ENCODE results near the gene TAF1D. TPM values are rescaled to one million over a fixed set of nuclear protein-coding genes. Genes with fewer than 3 reads are reported as not detected.
A peak's percentile ranks its signal among the peaks of the same experiment; 100 is the strongest.

Gene TAF1D
- total RNA-seq, 1 experiment from 2014 or later = 275 TPM

- Histone ChIP-seq H3K27ac (ENCODE audit: low read depth, low read length, poor library complexity, severe bottlenecking) (peak overlapping the region; percentile 20), H3K27me3 (replicated peaks; ENCODE audit: insufficient read depth, low read depth, low read length, poor library complexity) (no peaks in the 10 kb centered on the region), H3K4me1 (ENCODE audit: insufficient read depth, low read length, poor library complexity, severe bottlenecking) (peaks cover 28% of the 10 kb centered on the region), H3K4me3 (ENCODE audit: low read depth, low read length, poor library complexity, severe bottlenecking) (no peak overlapping the region), H3K9me3 (ENCODE audit: low read depth, low read length, poor library complexity, severe bottlenecking) (no peaks in the 10 kb centered on the region), H3K36me3 (ENCODE audit: insufficient read depth, low read length, poor library complexity, severe bottlenecking) (peaks cover 100% of the 10 kb centered on the region)
- TF ChIP-seq CTCF (conservative IDR thresholded peaks at IDR 0.05; ENCODE audit: low read depth, low read length) = no peak
- TF ChIP-seq EZH2 (IDR thresholded peaks at IDR 0.05; ENCODE audit: borderline replicate concordance, low read depth, low read length, poor library complexity, severe bottlenecking) = no peak
- intact Hi-C loops (cut with micrococcal nuclease; ENCODE audit: unreplicated experiment) = loop anchor here (5.0 kb wide), 2 partner anchors 35 to 65 kb away; no protein-coding TSS in a partner anchor
- POLR2A ChIA-PET (ENCODE audit: low non-redundant PET) = interaction anchor here (0.6 kb wide), 1 partner anchor 8 kb away, joined by 3 read pairs; no protein-coding TSS in a partner anchor
- DNase-seq (ENCODE audit: low spot score) = no peak
- no TSS peak for BruUV-seq (replicated peaks)
- CTCF ChIA-PET = no interaction called here
These were observed 8.9 kb downstream of the TAF1D start for GRCh38 chr11:93732237-93732892.

- H3K27ac ChIP-seq (ENCODE audit: low read depth, low read length, poor library complexity, severe bottlenecking) = peak overlapping the region; percentile 20
- CTCF ChIA-PET = no interaction called here
- BruUV-seq (replicated peaks) = no TSS peak
- no peaks in the 10 kb centered on the region for H3K9me3 ChIP-seq (ENCODE audit: low read depth, low read length, poor library complexity, severe bottlenecking)
- no peaks in the 10 kb centered on the region for H3K27me3 ChIP-seq (replicated peaks; ENCODE audit: insufficient read depth, low read depth, low read length, poor library complexity)
- H3K4me3 ChIP-seq (ENCODE audit: low read depth, low read length, poor library complexity, severe bottlenecking) = no peak overlapping the region
- DNase-seq (ENCODE audit: low spot score) = no peak
- POLR2A ChIA-PET (ENCODE audit: low non-redundant PET) = interaction anchor here (0.6 to 0.7 kb wide), 2 partner anchors 46 to 1964 kb away, joined by 4 to 7 read pairs; no protein-coding TSS in a partner anchor
- intact Hi-C loops (cut with micrococcal nuclease; ENCODE audit: unreplicated experiment) = loop anchor here (5.0 kb wide), 2 partner anchors 33 to 67 kb away; no protein-coding TSS in a partner anchor
- TF ChIP-seq EZH2 (IDR thresholded peaks at IDR 0.05; ENCODE audit: borderline replicate concordance, low read depth, low read length, poor library complexity, severe bottlenecking) (no peak), CTCF (conservative IDR thresholded peaks at IDR 0.05; ENCODE audit: low read depth, low read length) (no peak)
- peaks cover 10% of the 10 kb centered on the region for H3K4me1 ChIP-seq (ENCODE audit: insufficient read depth, low read length, poor library complexity, severe bottlenecking)
- peaks cover 100% of the 10 kb centered on the region for H3K36me3 ChIP-seq (ENCODE audit: insufficient read depth, low read length, poor library complexity, severe bottlenecking)
These were observed 10.9 kb downstream of the TAF1D start for GRCh38 chr11:93730108-93731107.

- Histone ChIP-seq H3K36me3 (ENCODE audit: insufficient read depth, low read length, poor library complexity, severe bottlenecking) (peaks cover 96% of the 10 kb centered on the region), H3K4me3 (ENCODE audit: low read depth, low read length, poor library complexity, severe bottlenecking) (no peak overlapping the region), H3K4me1 (ENCODE audit: insufficient read depth, low read length, poor library complexity, severe bottlenecking) (no peaks in the 10 kb centered on the region), H3K27me3 (replicated peaks; ENCODE audit: insufficient read depth, low read depth, low read length, poor library complexity) (no peaks in the 10 kb centered on the region), H3K9me3 (ENCODE audit: low read depth, low read length, poor library complexity, severe bottlenecking) (no peaks in the 10 kb centered on the region), H3K27ac (ENCODE audit: low read depth, low read length, poor library complexity, severe bottlenecking) (peak overlapping the region; percentile 20)
- DNase-seq (ENCODE audit: low spot score) = no peak
- ChIA-PET POLR2A (ENCODE audit: low non-redundant PET) (no interaction called here), CTCF (no interaction called here)
- no TSS peak for BruUV-seq (replicated peaks)
- TF ChIP-seq EZH2 (IDR thresholded peaks at IDR 0.05; ENCODE audit: borderline replicate concordance, low read depth, low read length, poor library complexity, severe bottlenecking) = no peak
- no peak for TF ChIP-seq CTCF (conservative IDR thresholded peaks at IDR 0.05; ENCODE audit: low read depth, low read length)
- intact Hi-C loops (cut with micrococcal nuclease; ENCODE audit: unreplicated experiment) = no loop called here
These were observed 12.1 kb downstream of the TAF1D start for GRCh38 chr11:93729129-93729616.

Data from A673 (cell line).